RWPE2 (cell line): ENCODE data around the gene TBX1.
"Not testable (repeated sequence)": the region's sequence is repeated elsewhere in the genome, so short reads cannot be mapped to it uniquely, and the experiment has no call there.

Source experiments
- ATAC-seq: fragments of 200-7000 bp; cut with Tn5 transposase; 3 replicates; pipeline ENCODE4 v1.9.1; 2021; ENCODE audit warnings: low read depth
- DNase-seq: peaks from one replicate; pipeline ENCODE4 v3.0.0-alpha.2; 2020; ENCODE audit warnings: low spot score
- H3K27ac ChIP-seq: fragments of 450-650 bp; 2 replicates; pipeline ENCODE4 v1.5.1; 2017; ENCODE audit warnings: mild to moderate bottlenecking; ENCODE audit not compliant: poor library complexity, severe bottlenecking
- H3K27me3 ChIP-seq: fragments of 250-450 bp; sonication (Bioruptor Pico); 2 replicates; pipeline ENCODE4 v1.5.1; 2021; ENCODE audit warnings: mild to moderate bottlenecking, moderate library complexity; ENCODE audit not compliant: insufficient read depth, poor library complexity, severe bottlenecking
- H3K36me3 ChIP-seq: fragments of 250-450 bp; sonication (Bioruptor Pico); 2 replicates; pipeline ENCODE4 v1.5.1; 2020; ENCODE audit warnings: low read depth, mild to moderate bottlenecking, moderate library complexity
- H3K4me1 ChIP-seq: fragments of 250-450 bp; sonication (Bioruptor Pico); 2 replicates; pipeline ENCODE4 v1.5.1; 2021; ENCODE audit warnings: mild to moderate bottlenecking, moderate library complexity; ENCODE audit not compliant: insufficient read depth, poor library complexity, severe bottlenecking
- H3K4me3 ChIP-seq: fragments of 250-450 bp; sonication (Bioruptor Pico); 2 replicates; pipeline ENCODE4 v1.5.1; 2021; ENCODE audit warnings: mild to moderate bottlenecking, moderate library complexity; ENCODE audit not compliant: severe bottlenecking
- H3K9me3 ChIP-seq: fragments of 250-450 bp; sonication (Bioruptor Pico); 2 replicates; pipeline ENCODE4 v1.5.1; 2021; ENCODE audit warnings: mild to moderate bottlenecking, moderate library complexity; ENCODE audit not compliant: severe bottlenecking
- TF ChIP-seq, protein P1 (sequence below): fragments of 450-650 bp; IDR thresholded peaks from one replicate; pipeline ENCODE4 v1.5.1; 2017; ENCODE audit warnings: mild to moderate bottlenecking, moderate library complexity; ENCODE audit not compliant: poor library complexity, severe bottlenecking

Gene TBX1

DNA sequence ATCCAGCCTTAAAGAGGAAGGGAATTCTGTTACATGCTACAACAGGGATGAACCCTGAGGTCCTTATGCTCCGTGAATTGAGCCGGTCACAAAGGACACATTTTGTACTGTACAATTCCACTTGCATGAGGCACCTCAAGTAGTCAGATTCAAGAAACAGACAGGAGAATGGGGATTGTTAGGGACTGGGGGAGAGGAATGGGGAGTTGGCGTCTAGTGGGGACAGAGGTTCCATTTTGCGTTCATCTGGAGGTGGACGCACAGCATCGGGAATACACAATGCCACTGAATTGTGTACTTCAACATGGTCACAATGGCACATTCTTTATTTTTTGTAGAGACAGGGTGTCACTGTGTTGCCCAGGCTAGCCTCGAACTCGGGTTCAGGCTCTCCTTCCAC lies 14.1 kb downstream of the TBX1 start:
- Histone ChIP-seq H3K4me3 (no peak overlapping the region), H3K27ac (no peak overlapping the region), H3K9me3 (peaks cover 2% of the 10 kb centered on the region), H3K36me3 (no peaks in the 10 kb centered on the region), H3K27me3 (no peaks in the 10 kb centered on the region), H3K4me1 (no peaks in the 10 kb centered on the region)
- no peak for ATAC-seq
- DNase-seq: no peak
- TF ChIP-seq, protein P1, sequence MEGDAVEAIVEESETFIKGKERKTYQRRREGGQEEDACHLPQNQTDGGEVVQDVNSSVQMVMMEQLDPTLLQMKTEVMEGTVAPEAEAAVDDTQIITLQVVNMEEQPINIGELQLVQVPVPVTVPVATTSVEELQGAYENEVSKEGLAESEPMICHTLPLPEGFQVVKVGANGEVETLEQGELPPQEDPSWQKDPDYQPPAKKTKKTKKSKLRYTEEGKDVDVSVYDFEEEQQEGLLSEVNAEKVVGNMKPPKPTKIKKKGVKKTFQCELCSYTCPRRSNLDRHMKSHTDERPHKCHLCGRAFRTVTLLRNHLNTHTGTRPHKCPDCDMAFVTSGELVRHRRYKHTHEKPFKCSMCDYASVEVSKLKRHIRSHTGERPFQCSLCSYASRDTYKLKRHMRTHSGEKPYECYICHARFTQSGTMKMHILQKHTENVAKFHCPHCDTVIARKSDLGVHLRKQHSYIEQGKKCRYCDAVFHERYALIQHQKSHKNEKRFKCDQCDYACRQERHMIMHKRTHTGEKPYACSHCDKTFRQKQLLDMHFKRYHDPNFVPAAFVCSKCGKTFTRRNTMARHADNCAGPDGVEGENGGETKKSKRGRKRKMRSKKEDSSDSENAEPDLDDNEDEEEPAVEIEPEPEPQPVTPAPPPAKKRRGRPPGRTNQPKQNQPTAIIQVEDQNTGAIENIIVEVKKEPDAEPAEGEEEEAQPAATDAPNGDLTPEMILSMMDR: no peak

DNA sequence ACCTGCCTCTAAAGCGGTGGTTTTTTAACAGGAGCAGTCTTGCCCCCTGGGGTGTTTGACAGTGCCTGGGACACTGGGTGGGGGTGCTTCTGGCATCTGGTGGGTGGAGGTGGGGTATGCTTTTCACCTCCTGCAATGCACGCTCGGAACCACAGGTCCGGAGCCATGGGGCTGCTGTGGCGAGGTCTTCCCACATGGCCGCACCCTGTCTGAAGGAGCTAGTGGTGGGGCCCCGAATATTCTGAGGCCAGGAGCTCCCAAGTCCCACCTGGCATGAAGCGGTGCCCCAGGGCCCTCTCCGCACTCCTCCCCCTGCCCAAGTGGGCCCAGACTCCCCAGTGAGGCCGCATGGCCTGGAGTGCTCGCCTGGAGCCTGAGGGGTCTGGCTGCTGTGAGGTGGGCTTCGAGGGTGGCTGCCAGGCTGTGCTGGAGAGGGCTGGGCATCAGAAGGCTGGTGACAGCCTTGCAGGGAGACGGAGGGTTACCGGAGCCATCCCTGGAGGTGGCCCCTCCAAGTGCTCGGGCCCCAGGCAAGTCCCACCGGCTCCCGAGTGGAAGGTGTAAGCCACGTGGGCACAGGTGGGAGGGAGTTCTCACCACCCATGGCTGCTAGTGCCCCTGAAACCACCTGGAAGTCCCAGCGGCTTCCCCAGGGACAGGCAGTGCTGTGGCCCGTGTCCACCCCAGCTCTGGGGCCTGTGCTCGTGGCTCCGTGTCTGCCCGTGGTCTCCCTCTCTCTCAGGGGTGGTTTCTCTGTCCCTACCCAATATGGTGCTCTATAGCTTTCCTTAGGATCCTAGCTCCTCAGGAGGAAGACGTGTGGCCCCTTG lies 15.1 kb downstream of the TBX1 start:
- Histone ChIP-seq H3K36me3 (no peaks in the 10 kb centered on the region), H3K4me1 (peaks cover 4% of the 10 kb centered on the region), H3K27ac (no peak overlapping the region), H3K9me3 (peaks cover 2% of the 10 kb centered on the region), H3K4me3 (no peak overlapping the region), H3K27me3 (no peaks in the 10 kb centered on the region)
- ATAC-seq (no peak), DNase-seq (peak; percentile 51)
- TF ChIP-seq, protein P1: no peak

DNA sequence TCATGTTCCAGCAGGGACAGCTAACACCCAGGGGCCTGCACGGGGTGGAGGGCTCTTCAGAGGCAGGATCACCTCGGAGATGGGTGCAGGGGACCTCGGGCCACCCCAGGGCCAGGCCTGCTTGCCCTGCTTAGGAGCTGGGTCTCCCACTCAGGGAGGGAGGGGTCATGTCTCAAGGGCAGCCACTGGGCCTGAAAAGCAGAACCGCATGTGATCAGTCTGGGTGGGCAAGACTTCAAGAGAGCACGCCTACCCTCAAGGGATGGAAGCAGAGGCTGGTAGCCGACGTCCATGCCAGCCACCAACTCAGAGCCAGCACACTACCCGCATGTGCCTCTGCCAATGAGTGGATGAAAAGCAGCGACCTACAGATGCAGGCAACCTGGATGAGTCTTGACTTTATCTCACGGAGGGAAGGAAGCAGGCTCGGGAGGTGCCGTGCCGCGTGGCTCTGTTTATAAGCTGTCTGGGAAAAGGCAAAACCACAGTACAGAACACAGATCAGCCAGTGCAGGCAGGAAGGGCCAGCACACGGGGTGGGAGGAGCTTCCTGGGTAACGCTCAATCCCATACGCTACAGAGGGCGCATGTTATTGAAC lies 16.0 kb downstream of the TBX1 start:
- H3K36me3 ChIP-seq: no peaks in the 10 kb centered on the region
- no peaks in the 10 kb centered on the region for H3K27me3 ChIP-seq
- ATAC-seq (no peak), DNase-seq (peak; percentile 36)
- peaks cover 2% of the 10 kb centered on the region for H3K9me3 ChIP-seq
- H3K27ac ChIP-seq: no peak overlapping the region
- TF ChIP-seq, protein P1: no peak
- H3K4me3 ChIP-seq: no peak overlapping the region
- H3K4me1 ChIP-seq: peaks cover 4% of the 10 kb centered on the region

DNA sequence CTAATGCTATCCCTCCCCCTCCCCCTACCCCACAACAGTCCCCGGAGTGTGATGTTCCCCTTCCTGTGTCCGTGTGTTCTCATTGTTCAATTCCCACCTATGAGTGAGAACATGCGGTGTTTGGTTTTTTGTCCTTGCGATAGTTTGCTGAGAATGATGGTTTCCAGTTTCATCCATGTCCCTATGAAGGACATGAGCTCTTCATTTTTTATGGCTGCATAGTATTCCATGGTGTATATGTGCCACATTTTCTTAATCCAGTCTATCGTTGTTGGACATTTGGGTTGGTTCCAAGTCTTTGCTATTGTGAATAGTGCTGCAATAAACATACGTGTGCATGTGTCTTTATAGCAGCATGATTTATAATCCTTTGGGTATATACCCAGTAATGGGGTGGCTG lies 16.6 kb downstream of the TBX1 start:
- H3K27ac ChIP-seq, ATAC-seq, H3K9me3 ChIP-seq, H3K4me1 ChIP-seq, H3K27me3 ChIP-seq, DNase-seq, H3K36me3 ChIP-seq, H3K4me3 ChIP-seq: not testable (repeated sequence)

DNA sequence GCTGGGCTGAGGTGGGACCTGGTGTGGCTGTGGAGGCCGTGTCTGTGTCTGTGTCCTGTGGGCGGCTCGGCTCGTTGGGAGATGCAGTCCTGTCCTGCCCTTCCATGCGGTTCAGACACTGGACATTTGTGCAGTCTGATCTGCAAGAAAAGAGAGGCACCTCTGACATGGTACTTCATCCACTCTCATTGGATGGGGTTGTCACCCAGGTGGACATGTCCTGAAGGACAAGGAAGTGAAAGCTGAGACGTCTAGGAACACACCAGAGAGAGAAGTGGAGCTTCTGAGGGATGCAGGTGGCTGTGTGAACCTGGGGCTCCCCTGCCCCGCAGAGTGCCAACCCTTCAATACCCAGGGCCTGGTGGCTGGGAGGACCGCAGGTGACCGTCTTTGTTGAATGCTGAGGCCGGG lies 18.4 kb downstream of the TBX1 start:
- peaks cover 4% of the 10 kb centered on the region for H3K4me1 ChIP-seq
- H3K36me3 ChIP-seq: no peaks in the 10 kb centered on the region
- peak; percentile 29 for DNase-seq
- TF ChIP-seq, protein P1: no peak
- H3K4me3 ChIP-seq: no peak overlapping the region
- no peak for ATAC-seq
- H3K27ac ChIP-seq: no peak overlapping the region
- H3K27me3 ChIP-seq: no peaks in the 10 kb centered on the region
- peaks cover 2% of the 10 kb centered on the region for H3K9me3 ChIP-seq
